ENCODE measurements around the gene BNIPL. TPM values are rescaled to one million over a fixed set of nuclear protein-coding genes. Genes with fewer than 3 reads are reported as not detected.
A peak's percentile ranks its signal among the peaks of the same experiment; 100 is the strongest.

Gene BNIPL
- total and polyA plus RNA-seq, 2 of the 13 experiments (the other 11 are each of a cell fraction or from before 2014, with no cell fraction given): 0.40 to 1.1 TPM

- TF ChIP-seq ZNF83 (CRISPR knock-in tag; IDR thresholded peaks at IDR 0.05; ENCODE audit: borderline replicate concordance) (no peak), ZFYVE20 (CRISPR knock-in tag; IDR thresholded peaks at IDR 0.05; ENCODE audit: borderline replicate concordance, low read depth) (no peak), ZC3H13 (CRISPR knock-in tag; IDR thresholded peaks at IDR 0.05) (no peak), ZNF773 (CRISPR knock-in tag; IDR thresholded peaks at IDR 0.05; ENCODE audit: borderline replicate concordance) (no peak), HNF4A (CRISPR knock-in tag; IDR thresholded peaks at IDR 0.05) (peak; percentile 98), AGO2 (optimal IDR thresholded peaks at IDR 0.05; ENCODE audit: low read depth, low read length) (no peak), ZBTB37 (CRISPR knock-in tag; IDR thresholded peaks at IDR 0.05) (no peak), SRSF4 (IDR thresholded peaks at IDR 0.05; ENCODE audit: low read depth, low read length, poor library complexity, severe bottlenecking) (no peak), SRSF1 (optimal IDR thresholded peaks at IDR 0.05; ENCODE audit: low read depth, low read length) (no peak), AKAP8 (CRISPR knock-in tag; IDR thresholded peaks at IDR 0.05) (no peak), ZNF781 (CRISPR knock-in tag; IDR thresholded peaks at IDR 0.05; ENCODE audit: borderline replicate concordance, not compliant biosample characterization) (peak; percentile 41), IRF2 (CRISPR knock-in tag; IDR thresholded peaks at IDR 0.05) (peak; percentile 66; the same call in 1 of the 2 replicates), MLXIP (CRISPR knock-in tag; IDR thresholded peaks at IDR 0.05; ENCODE audit: borderline replicate concordance) (no peak), NFATC3 (CRISPR knock-in tag; IDR thresholded peaks at IDR 0.05) (no peak; the same call in 1 of the 2 replicates), BRD4 (CRISPR knock-in tag; IDR thresholded peaks at IDR 0.05) (no peak), XRCC5 (optimal IDR thresholded peaks at IDR 0.05; ENCODE audit: low read length) (peak; percentile 15), MED8 (CRISPR knock-in tag; IDR thresholded peaks at IDR 0.05; ENCODE audit: insufficient replicate concordance) (peak; percentile 52), FLYWCH1 (CRISPR knock-in tag; IDR thresholded peaks at IDR 0.05) (no peak), ESRRA (CRISPR knock-in tag; IDR thresholded peaks at IDR 0.05; ENCODE audit: low read depth) (peak; percentile 64; the same call in 1 of the 2 replicates), RFX5 (IDR thresholded peaks at IDR 0.05; ENCODE audit: low read depth, low read length) (no peak; the same call in 1 of the 2 replicates), CC2D1A (CRISPR knock-in tag; IDR thresholded peaks at IDR 0.05) (no peak), ZFP91 (CRISPR knock-in tag; IDR thresholded peaks at IDR 0.05; ENCODE audit: borderline replicate concordance) (peak; percentile 61; the same call in 1 of the 2 replicates), SMAD9 (CRISPR knock-in tag; IDR thresholded peaks at IDR 0.05) (no peak), GABPB1 (CRISPR knock-in tag; IDR thresholded peaks at IDR 0.05) (peak; percentile 43; the same call in 1 of the 2 replicates), HMG20A (CRISPR knock-in tag; IDR thresholded peaks at IDR 0.05; ENCODE audit: borderline replicate concordance) (peak; percentile 77)
Observed at GRCh38 chr1:151012684-151013471, 23.5 kb upstream of the BNIPL start (continued).
